ENCODE data around the gene LCE5A.
"Not testable (repeated sequence)": the region's sequence is repeated elsewhere in the genome, so short reads cannot be mapped to it uniquely, and the experiment has no call there.

The LCE5A gene

DNA sequence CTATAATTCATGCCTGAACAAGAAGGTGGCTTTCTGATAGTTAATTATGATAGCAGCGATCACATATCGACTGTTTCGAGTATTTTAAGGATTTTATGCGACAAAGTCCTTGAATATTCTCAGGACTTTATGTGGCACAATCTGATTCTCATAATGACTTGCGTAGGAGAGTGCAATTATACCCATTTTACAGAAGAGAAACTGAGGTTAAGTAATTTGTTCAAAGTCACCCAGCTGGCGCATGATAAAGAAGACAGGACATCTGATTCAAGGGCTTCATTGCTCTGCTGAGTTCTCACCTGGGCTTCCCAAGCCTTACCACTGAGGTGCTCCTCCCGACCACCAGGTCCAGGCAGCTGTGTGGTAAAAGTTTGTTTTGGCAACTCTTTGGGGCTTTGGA is 5.5 kb downstream of the LCE5A start:
- no peak for DNase-seq (ENCODE audit: low read depth in 2 of 2)

DNA sequence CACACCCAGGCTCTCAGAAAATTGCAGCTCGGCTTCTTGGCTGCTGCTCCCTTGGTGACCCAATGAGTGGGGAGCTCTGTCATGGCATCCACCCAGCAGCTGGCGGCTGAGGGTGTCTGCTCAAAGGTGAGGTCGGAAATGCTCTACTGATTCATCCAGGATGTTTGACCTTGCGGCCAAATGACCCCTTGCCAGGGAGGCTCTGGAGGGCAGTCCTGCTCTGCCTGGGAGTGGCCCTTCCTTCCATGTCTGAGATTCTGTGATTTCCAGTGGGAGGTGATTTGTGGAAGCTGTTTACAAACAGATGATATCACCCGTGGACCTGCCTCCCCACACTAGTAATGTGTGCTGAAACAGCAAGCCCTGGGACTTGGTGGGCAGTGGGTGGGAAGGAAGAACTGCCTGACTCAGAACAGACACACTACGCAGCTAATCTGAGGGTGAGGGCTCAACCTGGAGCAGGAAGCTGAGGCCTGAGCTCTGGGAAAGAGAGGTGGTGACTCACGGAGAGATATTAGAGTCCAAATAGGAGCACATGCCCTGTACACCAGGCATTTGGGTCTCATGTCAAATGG is 6.7 kb downstream of the LCE5A start:
- DNase-seq (ENCODE audit: low read depth in 2 of 2) = no peak

DNA sequence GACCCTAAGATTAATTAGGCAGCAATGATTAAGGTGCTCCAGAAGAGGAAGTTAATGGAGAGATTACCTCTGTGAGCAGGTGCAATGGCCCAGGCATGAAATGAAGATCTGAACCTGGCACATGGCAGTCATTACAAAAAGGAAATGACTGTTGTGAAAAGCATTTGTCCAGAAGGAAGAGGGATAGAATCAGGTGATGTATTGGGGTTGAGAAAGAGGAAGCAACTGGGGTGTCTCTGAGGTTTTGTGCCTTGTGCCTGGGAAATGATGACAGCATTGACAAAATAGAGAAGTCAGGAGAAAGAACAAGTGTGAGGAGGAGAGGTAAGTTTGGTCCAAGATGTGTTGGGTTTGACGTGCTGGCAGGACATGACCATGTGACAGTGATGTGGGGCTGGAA is 9.2 kb downstream of the LCE5A start:
- no peak for DNase-seq (ENCODE audit: low read depth in 2 of 2)

GRCh38 chr1:152520561-152521090 is 10.0 kb downstream of the LCE5A start:
- DNase-seq (ENCODE audit: low read depth in 2 of 2) = no peak

GRCh38 chr1:152525080-152525641 is 14.6 kb downstream of the LCE5A start:
- no peak for DNase-seq (ENCODE audit: low read depth in 2 of 2)

GRCh38 chr1:152533327-152533938 is 22.8 kb downstream of the LCE5A start:
- no peak for DNase-seq (ENCODE audit: low read depth in 2 of 2)

DNA sequence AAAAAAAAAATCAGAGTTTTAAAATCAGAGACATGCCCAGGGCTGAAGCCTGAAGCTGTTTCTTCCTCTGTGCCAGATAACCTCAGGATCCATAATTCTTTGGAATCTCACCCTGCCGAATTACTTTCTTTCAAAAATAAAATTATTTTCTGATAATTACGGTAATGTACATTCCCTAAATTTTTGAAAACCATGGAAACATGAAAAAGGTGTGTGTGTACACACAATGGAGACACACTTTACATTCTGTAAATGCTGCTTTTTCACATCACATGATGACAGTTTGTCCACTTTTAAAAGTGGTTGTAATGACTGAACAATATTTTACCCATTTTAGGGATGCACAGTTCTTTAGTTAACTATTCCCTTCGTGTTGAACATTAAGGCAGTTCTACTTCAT is 25.2 kb downstream of the LCE5A start:
- DNase-seq (ENCODE audit: low read depth in 2 of 2) = no peak

DNA sequence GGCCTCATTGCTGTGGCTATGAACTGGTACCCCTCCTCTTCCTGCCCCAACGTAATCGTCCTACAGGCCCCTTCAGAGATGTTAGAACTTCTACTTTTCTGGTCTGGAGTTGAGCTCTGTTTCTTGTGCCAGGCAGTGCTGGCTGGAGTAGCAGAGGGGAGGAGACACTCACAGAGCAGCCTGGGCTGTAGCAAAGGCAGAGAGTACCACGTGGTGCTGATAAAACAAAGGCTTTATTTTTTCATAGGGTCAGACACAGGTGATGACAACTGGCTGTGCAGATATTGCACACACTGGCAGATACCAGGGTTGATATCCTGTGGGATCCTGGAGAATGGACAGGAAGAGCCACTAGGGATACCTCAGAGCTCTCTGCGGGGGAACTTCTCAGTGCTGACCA is 26.9 kb downstream of the LCE5A start:
- DNase-seq (ENCODE audit: low read depth in 2 of 2) = no peak

GRCh38 chr1:152539901-152540300 is 29.3 kb downstream of the LCE5A start:
- DNase-seq (ENCODE audit: low read depth in 2 of 2) = no peak

DNA sequence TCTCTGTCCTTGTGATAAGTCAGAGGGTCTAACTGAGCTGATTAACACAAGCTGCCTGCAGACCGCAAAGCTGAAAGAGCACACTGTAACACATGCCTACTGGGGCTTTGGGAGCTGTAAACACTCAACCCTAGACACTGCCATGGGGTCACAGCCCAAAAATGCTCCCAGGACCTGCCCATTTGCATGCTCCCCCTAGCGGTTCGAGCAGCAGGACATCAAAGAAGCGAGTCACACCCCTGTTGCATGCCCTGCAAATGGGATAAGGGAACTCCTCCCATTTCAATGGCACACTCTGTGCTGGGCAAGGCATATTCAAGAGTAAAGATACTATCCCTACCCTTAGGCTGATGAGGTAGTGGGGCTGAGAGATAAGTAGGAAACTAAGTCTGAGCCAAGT is 33.2 kb downstream of the LCE5A start:
- DNase-seq (ENCODE audit: low read depth in 2 of 2) = no peak

GRCh38 chr1:152546704-152547103 is 36.1 kb downstream of the LCE5A start:
- DNase-seq (ENCODE audit: low read depth in 2 of 2) = no peak

DNA sequence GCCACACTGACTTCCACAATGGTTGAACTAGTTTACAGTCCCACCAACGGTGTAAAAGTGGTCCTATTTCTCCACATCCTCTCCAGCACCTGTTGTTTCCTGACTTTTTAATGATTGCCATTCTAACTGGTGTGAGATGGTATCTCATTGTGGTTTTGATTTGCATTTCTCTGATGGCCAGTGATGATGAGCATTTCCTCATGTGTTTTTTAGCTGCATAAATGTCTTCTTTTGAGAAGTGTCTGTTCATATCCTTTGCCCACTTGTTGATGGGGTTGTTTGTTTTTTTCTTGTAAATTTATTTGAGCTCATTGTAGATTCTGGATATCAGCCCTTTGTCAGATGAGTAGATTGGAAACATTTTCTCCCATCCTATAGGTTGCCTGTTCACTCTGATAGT is 37.8 kb downstream of the LCE5A start:
- not testable (repeated sequence) for DNase-seq (ENCODE audit: low read depth in 2 of 2)
